Tibial nerve (tissue), 4 donors: Measurements from ENCODE around the gene HOMEZ.

Experiments used
- EP300 ChIP-seq, 2 donors: sonication (generic); formaldehyde crosslinking; IDR thresholded peaks; one replicate each; pipeline ENCODE4 v1.6.1; 2017; ENCODE audit warnings: antibody characterized with exemption in 2 of 2, mild to moderate bottlenecking in 1 of 2
- POLR2A ChIP-seq, 2 donors: fragments of 450-650 bp; IDR thresholded peaks; one replicate each; pipeline ENCODE4 v1.6.1; 2017; ENCODE audit warnings: antibody characterized with exemption in 2 of 2, mild to moderate bottlenecking in 2 of 2, moderate library complexity in 2 of 2
- TF ChIP-seq, protein P1 (sequence below), 5 experiments: fragments of 200-600 bp in 3 of 5; fragments of 450-650 bp in 2 of 5; sonication (generic) in 3 of 5; IDR thresholded peaks; one replicate each; pipeline ENCODE4 v1.5.1; 2016 to 2019; ENCODE audit warnings: antibody characterized with exemption in 5 of 5, mild to moderate bottlenecking in 3 of 5, moderate library complexity in 2 of 5

DNA sequence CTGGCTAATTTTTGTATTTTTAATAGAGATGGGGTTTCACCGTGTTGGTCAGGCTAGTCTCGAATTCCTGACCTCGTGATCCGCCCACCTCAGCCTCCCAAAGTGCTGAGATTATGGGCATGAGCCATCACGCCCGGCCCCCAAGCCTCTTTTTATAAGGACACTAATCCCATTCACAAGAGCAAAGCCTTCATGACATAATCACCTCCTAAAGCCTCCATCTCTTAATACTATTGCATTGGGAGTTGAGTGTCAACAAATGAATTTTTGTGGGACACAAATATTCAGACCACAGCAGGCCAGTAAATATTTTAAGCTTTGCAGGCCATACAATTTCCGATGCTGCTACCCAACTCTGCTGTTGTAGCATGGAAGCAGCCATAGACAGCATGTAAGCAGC is 37.3 kb downstream of the HOMEZ start:
- TF ChIP-seq, protein P1, sequence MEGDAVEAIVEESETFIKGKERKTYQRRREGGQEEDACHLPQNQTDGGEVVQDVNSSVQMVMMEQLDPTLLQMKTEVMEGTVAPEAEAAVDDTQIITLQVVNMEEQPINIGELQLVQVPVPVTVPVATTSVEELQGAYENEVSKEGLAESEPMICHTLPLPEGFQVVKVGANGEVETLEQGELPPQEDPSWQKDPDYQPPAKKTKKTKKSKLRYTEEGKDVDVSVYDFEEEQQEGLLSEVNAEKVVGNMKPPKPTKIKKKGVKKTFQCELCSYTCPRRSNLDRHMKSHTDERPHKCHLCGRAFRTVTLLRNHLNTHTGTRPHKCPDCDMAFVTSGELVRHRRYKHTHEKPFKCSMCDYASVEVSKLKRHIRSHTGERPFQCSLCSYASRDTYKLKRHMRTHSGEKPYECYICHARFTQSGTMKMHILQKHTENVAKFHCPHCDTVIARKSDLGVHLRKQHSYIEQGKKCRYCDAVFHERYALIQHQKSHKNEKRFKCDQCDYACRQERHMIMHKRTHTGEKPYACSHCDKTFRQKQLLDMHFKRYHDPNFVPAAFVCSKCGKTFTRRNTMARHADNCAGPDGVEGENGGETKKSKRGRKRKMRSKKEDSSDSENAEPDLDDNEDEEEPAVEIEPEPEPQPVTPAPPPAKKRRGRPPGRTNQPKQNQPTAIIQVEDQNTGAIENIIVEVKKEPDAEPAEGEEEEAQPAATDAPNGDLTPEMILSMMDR (IDR thresholded peaks at IDR 0.05) = no peak
- no peak for TF ChIP-seq POLR2A (IDR thresholded peaks at IDR 0.05)
- no peak for TF ChIP-seq EP300 (IDR thresholded peaks at IDR 0.05)
